ENCODE measurements around the gene TRMT10A.

DNA sequence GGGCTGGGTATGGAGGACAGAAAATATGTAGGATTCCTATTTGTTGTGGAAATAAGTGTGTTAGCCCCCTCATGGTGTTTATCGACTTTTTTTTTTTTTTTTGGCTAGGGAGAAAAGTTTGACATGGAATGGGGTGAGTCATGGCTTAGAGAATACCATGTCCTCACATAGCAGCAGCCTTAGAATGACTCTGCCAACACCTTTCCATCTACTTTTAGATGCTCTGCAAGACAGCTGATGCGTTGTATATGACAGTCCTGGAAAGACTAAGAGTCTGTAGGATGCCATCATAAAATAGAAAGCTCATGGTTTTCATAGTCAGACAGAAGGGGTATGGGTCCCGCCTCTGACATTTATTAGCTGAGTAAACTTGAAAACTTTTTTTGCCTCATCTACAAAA, 48.4 kb upstream of the TRMT10A start:
- TF ChIP-seq, protein P1, sequence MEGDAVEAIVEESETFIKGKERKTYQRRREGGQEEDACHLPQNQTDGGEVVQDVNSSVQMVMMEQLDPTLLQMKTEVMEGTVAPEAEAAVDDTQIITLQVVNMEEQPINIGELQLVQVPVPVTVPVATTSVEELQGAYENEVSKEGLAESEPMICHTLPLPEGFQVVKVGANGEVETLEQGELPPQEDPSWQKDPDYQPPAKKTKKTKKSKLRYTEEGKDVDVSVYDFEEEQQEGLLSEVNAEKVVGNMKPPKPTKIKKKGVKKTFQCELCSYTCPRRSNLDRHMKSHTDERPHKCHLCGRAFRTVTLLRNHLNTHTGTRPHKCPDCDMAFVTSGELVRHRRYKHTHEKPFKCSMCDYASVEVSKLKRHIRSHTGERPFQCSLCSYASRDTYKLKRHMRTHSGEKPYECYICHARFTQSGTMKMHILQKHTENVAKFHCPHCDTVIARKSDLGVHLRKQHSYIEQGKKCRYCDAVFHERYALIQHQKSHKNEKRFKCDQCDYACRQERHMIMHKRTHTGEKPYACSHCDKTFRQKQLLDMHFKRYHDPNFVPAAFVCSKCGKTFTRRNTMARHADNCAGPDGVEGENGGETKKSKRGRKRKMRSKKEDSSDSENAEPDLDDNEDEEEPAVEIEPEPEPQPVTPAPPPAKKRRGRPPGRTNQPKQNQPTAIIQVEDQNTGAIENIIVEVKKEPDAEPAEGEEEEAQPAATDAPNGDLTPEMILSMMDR (IDR thresholded peaks at IDR 0.05), result no peak
- TF ChIP-seq POLR2A (IDR thresholded peaks at IDR 0.05), result no peak
